GM10266 (cell line): ENCODE results near the gene VLDLR.

Source experiments
- DNase-seq: peaks from one replicate; pipeline ENCODE4 v3.0.0; 2012; ENCODE audit errors: extremely low spot score
- TF ChIP-seq, protein P1 (sequence below): IDR thresholded peaks from 2 replicates; pipeline ENCODE4 v1.5.1; 2012; ENCODE audit warnings: mild to moderate bottlenecking, low read depth; ENCODE audit not compliant: control insufficient read depth, insufficient read depth; ENCODE audit errors: missing control alignments

Gene VLDLR

DNA sequence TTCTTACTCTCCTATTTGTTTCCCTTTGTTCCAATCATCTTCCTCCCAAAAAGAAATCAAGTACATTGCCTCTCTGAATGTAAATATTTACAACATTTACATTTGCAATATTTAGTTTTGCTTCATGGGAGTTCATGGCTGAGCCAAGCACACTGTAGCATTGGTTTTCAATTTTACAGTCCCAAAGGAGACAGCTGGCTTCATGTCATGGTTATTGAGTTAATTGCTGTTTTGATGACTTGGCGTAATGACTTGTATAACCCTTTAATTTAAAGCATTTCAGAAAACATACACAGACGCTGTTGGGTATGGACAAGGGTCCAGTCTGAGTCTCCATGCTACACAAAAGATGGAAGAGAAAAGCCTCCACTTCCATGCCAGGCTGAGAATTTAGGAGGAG, 25.6 kb upstream of the VLDLR start:
- TF ChIP-seq, protein P1, sequence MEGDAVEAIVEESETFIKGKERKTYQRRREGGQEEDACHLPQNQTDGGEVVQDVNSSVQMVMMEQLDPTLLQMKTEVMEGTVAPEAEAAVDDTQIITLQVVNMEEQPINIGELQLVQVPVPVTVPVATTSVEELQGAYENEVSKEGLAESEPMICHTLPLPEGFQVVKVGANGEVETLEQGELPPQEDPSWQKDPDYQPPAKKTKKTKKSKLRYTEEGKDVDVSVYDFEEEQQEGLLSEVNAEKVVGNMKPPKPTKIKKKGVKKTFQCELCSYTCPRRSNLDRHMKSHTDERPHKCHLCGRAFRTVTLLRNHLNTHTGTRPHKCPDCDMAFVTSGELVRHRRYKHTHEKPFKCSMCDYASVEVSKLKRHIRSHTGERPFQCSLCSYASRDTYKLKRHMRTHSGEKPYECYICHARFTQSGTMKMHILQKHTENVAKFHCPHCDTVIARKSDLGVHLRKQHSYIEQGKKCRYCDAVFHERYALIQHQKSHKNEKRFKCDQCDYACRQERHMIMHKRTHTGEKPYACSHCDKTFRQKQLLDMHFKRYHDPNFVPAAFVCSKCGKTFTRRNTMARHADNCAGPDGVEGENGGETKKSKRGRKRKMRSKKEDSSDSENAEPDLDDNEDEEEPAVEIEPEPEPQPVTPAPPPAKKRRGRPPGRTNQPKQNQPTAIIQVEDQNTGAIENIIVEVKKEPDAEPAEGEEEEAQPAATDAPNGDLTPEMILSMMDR, result no peak
- no peak for DNase-seq

DNA sequence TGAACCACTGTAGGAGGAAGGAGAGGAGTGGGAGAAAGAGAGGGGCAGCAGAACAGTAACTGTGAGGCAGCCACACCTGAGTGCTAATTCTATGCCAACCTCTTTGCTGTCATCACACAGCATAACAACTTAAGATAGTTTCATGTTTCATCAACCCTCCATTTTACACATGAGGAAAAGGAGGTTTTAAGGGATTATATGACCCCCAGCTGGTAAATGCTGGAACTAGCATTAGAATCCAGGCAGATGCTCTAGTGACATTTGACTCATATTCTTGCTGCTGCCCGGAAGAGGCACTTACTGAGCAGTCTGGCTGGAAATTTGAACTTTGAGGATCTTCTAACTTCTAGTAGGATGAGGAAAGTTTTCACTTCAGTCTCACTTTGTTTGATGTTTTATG, 24.1 kb upstream of the VLDLR start:
- DNase-seq, result no peak
- TF ChIP-seq, protein P1, result no peak

DNA sequence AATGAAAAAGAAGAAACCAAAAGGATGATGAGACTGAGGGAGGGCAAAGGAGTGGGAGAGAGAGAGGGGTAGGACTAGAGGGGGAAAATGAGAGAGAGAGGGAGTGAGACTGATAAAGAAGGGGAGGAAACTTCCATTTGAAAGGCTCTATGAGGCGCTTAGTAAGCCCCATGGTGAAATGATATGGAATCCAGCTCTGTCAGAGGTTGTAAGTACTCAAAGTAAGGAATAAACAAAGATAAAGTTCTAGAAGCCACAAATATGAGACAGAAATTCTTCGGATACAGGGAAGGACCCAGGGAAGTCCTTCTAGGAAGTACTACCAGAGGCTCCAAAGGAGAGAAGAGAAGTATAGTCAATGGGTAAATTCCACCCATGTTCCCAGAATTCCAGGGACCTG, 21.7 kb upstream of the VLDLR start:
- no peak for DNase-seq
- TF ChIP-seq, protein P1, result no peak

DNA sequence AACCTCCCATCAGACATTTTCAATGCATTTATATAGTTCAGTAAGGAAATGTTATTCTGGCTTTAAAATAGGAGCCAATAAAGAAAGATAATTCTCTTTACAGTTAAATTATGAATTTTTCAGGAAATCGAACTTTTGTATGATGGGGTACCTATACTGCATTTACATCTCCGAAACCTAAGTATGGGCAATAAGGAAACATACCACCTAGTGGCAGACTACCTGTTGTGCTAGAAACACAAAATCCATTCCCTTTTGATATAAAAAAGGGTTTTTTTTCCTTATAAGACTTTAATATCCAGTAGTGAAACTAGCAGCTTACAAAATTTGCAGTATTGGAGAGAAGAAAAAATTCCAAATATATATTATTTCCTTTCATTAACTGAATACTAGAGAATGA, 21.3 kb upstream of the VLDLR start:
- no peak for DNase-seq
- TF ChIP-seq, protein P1, result no peak

DNA sequence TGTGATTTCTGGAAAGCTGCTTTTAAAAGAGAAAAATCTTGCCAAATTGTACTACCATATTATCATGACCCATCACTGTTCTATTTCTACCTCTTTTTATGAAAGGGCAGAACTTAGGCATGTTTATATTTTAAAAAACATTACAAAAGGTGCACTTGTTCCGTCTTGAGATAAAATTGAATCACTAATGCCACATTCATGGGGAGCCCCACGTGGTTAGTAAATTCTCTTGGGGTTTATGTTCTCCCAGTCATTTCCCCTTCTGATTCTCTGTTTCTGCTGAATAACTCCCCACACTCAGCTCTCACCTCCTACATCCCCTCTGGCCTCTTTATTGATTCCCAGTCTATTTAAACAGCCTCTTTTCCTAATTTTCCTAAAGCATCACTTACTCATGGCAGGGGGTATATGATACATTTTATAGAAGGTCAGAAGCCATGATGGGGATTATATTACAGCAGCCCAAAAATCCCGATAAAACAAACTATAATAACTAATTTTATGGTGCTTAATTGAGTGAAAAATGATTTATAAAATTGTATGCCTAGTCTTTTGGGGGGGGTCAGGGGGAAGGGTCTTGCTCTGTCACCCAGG, 19.7 kb upstream of the VLDLR start:
- DNase-seq, result no peak
- TF ChIP-seq, protein P1, result no peak

DNA sequence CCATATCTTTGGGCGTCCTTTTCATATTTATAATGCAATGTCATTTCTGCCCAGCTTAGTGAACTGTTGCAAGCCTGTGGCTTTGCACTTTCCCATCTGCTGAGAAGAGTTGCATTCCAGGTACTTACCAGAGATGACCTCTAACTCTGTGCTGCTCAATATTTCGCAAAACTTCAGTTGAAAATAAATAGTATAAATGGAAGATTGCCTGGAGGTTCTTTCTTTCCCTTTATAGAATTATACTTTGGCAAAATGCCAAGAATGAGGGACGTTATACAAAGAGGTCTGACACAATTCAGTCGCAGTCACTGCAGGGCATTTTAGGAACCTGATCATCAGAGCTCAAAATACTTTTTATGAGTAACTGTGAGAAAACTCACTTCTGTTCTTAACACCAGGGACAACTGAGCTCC, 18.9 kb upstream of the VLDLR start:
- TF ChIP-seq, protein P1, result no peak
- DNase-seq, result no peak

DNA sequence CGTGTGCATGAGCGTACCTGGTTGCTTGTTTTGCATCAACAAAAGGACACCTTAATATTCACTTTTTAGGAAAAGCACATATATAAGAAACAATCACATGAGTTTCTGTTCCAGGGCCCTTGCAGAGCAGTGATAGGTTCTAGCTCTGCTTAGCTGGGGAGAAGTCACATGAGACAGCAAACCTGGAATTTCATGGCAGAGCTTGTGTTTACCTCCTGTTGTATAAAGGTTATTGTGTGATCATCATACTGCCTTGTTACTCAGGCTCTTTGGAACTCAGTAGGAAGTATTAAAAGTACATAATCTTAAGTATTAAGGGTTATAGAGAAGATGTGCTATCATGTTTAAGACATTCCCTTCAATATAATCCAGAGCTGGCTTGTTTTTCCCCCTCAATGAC, 18.0 kb upstream of the VLDLR start:
- no peak for DNase-seq
- TF ChIP-seq, protein P1, result no peak
